OCI-LY3 (cell line): Measurements from ENCODE around the gene WDPCP.
"Not testable (repeated sequence)": the region's sequence is repeated elsewhere in the genome, so short reads cannot be mapped to it uniquely, and the experiment has no call there.

Source experiments
- H2AFZ ChIP-seq: fragments of 200-600, 300-600 bp; shearing (Covaris generic); 2 replicates; pipeline ENCODE4 v1.6.0; 2014; ENCODE audit warnings: antibody characterized with exemption, low read depth, low read length
- H3K27ac ChIP-seq: fragments of 200-600, 300-600 bp; sonication (generic); 2 replicates; pipeline ENCODE4 v1.5.1; 2014; ENCODE audit warnings: mild to moderate bottlenecking, low read length, moderate library complexity, mixed read lengths
- H3K27me3 ChIP-seq: fragments of 200-600, 300-600 bp; sonication (generic); 2 replicates; pipeline ENCODE4 v1.6.1; 2014; ENCODE audit warnings: low read depth, low read length, mixed read lengths
- H3K36me3 ChIP-seq: fragments of 200-600, 300-600 bp; sonication (generic); replicated peaks from 2 replicates; pipeline ENCODE3; 2014; ENCODE audit warnings: low read depth, low read length, mixed read lengths
- H3K4me1 ChIP-seq: fragments of 300-600, 200-600 bp; sonication (generic); 2 replicates; pipeline ENCODE4 v1.6.1; 2014; ENCODE audit warnings: low read length, mixed read lengths
- H3K4me2 ChIP-seq: fragments of 200-600, 300-600 bp; sonication (generic); 2 replicates; pipeline ENCODE4 v1.6.1; 2014; ENCODE audit warnings: low read length, mixed read lengths
- H3K4me3 ChIP-seq: fragments of 300-600, 200-600 bp; sonication (generic); 2 replicates; pipeline ENCODE4 v1.5.1; 2014; ENCODE audit warnings: antibody characterized with exemption, mild to moderate bottlenecking, low read length, moderate library complexity
- H3K79me2 ChIP-seq: fragments of 300-600, 200-600 bp; shearing (Covaris generic); 2 replicates; pipeline ENCODE4 v1.6.1; 2014; ENCODE audit warnings: mild to moderate bottlenecking, low read length, mixed read lengths
- H3K9ac ChIP-seq: fragments of 300-600, 200-600 bp; shearing (Covaris generic); 2 replicates; pipeline ENCODE4 v1.6.0; 2014; ENCODE audit warnings: mild to moderate bottlenecking, low read length, moderate library complexity
- H3K9me3 ChIP-seq: fragments of 200-600, 300-600 bp; shearing (Covaris generic); 2 replicates; pipeline ENCODE4 v1.6.1; 2014; ENCODE audit warnings: low read length, mixed read lengths; ENCODE audit not compliant: insufficient read depth
- H4K20me1 ChIP-seq: fragments of 200-600, 300-600 bp; sonication (generic); 2 replicates; pipeline ENCODE4 v1.6.1; 2016; ENCODE audit warnings: low read length, mixed read lengths; ENCODE audit not compliant: insufficient read depth
- CTCF ChIP-seq: fragments of 200-600, 300-600 bp; sonication (generic); IDR thresholded peaks from 2 replicates; pipeline ENCODE4 v1.5.1; 2014; ENCODE audit warnings: antibody characterized with exemption, low read length, low read depth
- EZH2phosphoT487 ChIP-seq: fragments of 200-600 bp; shearing (Covaris generic); IDR thresholded peaks from 2 replicates; pipeline ENCODE4 v1.6.1; 2018; ENCODE audit warnings: antibody characterized with exemption, mixed run types, low read depth

Gene WDPCP

DNA sequence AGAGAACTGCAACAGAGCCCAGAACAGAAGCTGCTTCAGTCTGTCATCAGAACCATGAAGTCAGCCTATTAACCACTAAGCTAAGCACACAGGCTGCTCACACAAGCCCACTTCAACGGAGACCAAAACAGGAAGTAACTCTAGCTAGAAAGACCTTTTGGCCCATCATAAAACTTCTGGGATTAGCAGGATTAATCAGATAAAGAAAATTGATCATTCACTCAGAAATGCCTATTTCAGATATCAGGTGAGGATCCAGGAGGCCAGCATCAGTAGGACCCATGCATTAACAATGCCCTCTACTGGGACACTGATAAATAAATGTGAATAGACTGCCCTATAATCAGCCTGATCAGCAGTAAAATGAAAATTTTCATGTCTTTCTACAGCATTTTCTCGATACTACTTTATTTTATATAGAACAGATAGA is 101.4 kb downstream of the WDPCP start:
- no peaks in the 10 kb centered on the region for H3K9me3 ChIP-seq
- H4K20me1 ChIP-seq = no peaks in the 10 kb centered on the region
- no peaks in the 10 kb centered on the region for H3K27me3 ChIP-seq
- H3K36me3 ChIP-seq = no peaks in the 10 kb centered on the region
- no peaks in the 10 kb centered on the region for H3K79me2 ChIP-seq
- TF ChIP-seq EZH2phosphoT487 (no peak), CTCF (peak; percentile 43)
- no peak overlapping the region for H3K27ac ChIP-seq
- H3K4me3 ChIP-seq = no peak overlapping the region
- no peak overlapping the region for H2AFZ ChIP-seq
- H3K4me1 ChIP-seq = no peaks in the 10 kb centered on the region
- no peak overlapping the region for H3K9ac ChIP-seq
- H3K4me2 ChIP-seq = no peak overlapping the region

GRCh38 chr2:63484901-63485300 is 103.4 kb downstream of the WDPCP start:
- H3K4me1 ChIP-seq = no peaks in the 10 kb centered on the region
- no peak overlapping the region for H3K4me3 ChIP-seq
- no peak overlapping the region for H2AFZ ChIP-seq
- no peaks in the 10 kb centered on the region for H3K79me2 ChIP-seq
- no peaks in the 10 kb centered on the region for H3K36me3 ChIP-seq
- H3K27ac ChIP-seq = no peak overlapping the region
- no peaks in the 10 kb centered on the region for H3K27me3 ChIP-seq
- H3K9me3 ChIP-seq = no peaks in the 10 kb centered on the region
- H3K9ac ChIP-seq = no peak overlapping the region
- no peaks in the 10 kb centered on the region for H4K20me1 ChIP-seq
- no peak overlapping the region for H3K4me2 ChIP-seq
- TF ChIP-seq EZH2phosphoT487 (no peak), CTCF (no peak)

- H3K36me3 ChIP-seq = no peaks in the 10 kb centered on the region
- TF ChIP-seq CTCF = no peak
- no peaks in the 10 kb centered on the region for H3K4me1 ChIP-seq
- no peaks in the 10 kb centered on the region for H3K27me3 ChIP-seq
- H3K9me3 ChIP-seq = no peaks in the 10 kb centered on the region
- no peaks in the 10 kb centered on the region for H4K20me1 ChIP-seq
- no peak overlapping the region for H2AFZ ChIP-seq
- H3K4me3 ChIP-seq = no peak overlapping the region
- no peaks in the 10 kb centered on the region for H3K79me2 ChIP-seq
- no peak overlapping the region for H3K27ac ChIP-seq
- no peak overlapping the region for H3K9ac ChIP-seq
- no peak overlapping the region for H3K4me2 ChIP-seq
These were observed 103.8 kb downstream of the WDPCP start for GRCh38 chr2:63484481-63484880.

DNA sequence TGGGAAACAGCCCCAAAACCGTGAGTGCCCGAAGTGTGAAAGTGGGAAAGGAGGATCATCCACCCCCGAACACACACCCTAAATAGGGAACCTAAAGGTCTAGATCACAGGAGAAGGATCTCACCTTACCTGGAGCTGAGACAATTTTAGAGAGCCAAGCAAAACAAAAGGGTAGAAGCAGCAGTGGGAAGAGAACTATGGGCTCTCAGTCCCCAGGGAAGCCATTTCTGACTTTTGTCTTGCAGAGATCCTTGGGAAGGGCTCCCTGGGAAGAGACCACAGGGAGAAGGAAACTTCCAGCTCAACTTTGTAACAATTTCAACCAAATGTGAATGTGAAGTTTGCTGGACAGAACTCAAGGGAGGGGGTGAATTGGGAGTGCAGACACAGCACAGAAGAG is 110.6 kb downstream of the WDPCP start:
- TF ChIP-seq CTCF (no peak), EZH2phosphoT487 (no peak)
- Histone ChIP-seq H3K4me2 (no peak overlapping the region), H3K9ac (no peak overlapping the region), H3K27me3 (no peaks in the 10 kb centered on the region), H3K79me2 (no peaks in the 10 kb centered on the region), H3K27ac (no peak overlapping the region), H3K4me3 (no peak overlapping the region), H3K4me1 (no peaks in the 10 kb centered on the region), H3K36me3 (no peaks in the 10 kb centered on the region), H3K9me3 (no peaks in the 10 kb centered on the region), H2AFZ (no peak overlapping the region), H4K20me1 (no peaks in the 10 kb centered on the region)

- not testable (repeated sequence) for H3K79me2 ChIP-seq, H3K4me2 ChIP-seq, H3K4me1 ChIP-seq, H3K9ac ChIP-seq, H3K27ac ChIP-seq, H3K4me3 ChIP-seq, H4K20me1 ChIP-seq, H2AFZ ChIP-seq, H3K36me3 ChIP-seq, H3K9me3 ChIP-seq, H3K27me3 ChIP-seq
These were observed 119.0 kb downstream of the WDPCP start for GRCh38 chr2:63469313-63469712.
